ENCODE data around the gene UCKL1.
"Not testable (repeated sequence)": the region's sequence is repeated elsewhere in the genome, so short reads cannot be mapped to it uniquely, and the experiment has no call there.

UCKL1 gene

GRCh38 chr20:63955827-63956663, at the start of gene UCKL1:
Gene UCKL1 (minus strand): TSS chr20:63956416. CDS start chr20:63956372, 44 bp downstream.
- DNase-seq = peak; percentile 91

- DNase-seq = no peak
These were observed 49.2 kb upstream of the UCKL1 start for GRCh38 chr20:64005394-64005793.

- no peak for DNase-seq
These were observed 47.9 kb upstream of the UCKL1 start for GRCh38 chr20:64003960-64004725.

GRCh38 chr20:64001607-64002011, 45.4 kb upstream of the UCKL1 start:
- no peak for DNase-seq

- no peak for DNase-seq
These were observed 44.7 kb upstream of the UCKL1 start for GRCh38 chr20:64000906-64001305.

GRCh38 chr20:63982937-63983336, 26.7 kb upstream of the UCKL1 start:
- DNase-seq = no peak

- DNase-seq = peak; percentile 96
These were observed 24.9 kb upstream of the UCKL1 start, which contains the start of gene PRPF6 for GRCh38 chr20:63980806-63981728. Gene PRPF6 (plus strand): TSS chr20:63981132. CDS start chr20:63981246, 114 bp downstream.

- peak; percentile 45 for DNase-seq
These were observed 24.1 kb upstream of the UCKL1 start for GRCh38 chr20:63980317-63980805.

GRCh38 chr20:63979557-63980316, 23.5 kb upstream of the UCKL1 start, which contains the start of gene SAMD10:
Gene SAMD10 (minus strand): TSS chr20:63979642. CDS start chr20:63979467, 175 bp downstream.
- peak; percentile 94 for DNase-seq

GRCh38 chr20:63979229-63979556, 23.0 kb upstream of the UCKL1 start:
- DNase-seq = no peak

- DNase-seq = peak; percentile 81
These were observed 22.4 kb upstream of the UCKL1 start for GRCh38 chr20:63978319-63979228.

- peak; percentile 78 for DNase-seq
These were observed 21.6 kb upstream of the UCKL1 start for GRCh38 chr20:63977739-63978276.

GRCh38 chr20:63976980-63977738, 20.9 kb upstream of the UCKL1 start:
- no peak for DNase-seq

GRCh38 chr20:63976511-63976910, 20.3 kb upstream of the UCKL1 start:
- not testable (repeated sequence) for DNase-seq

GRCh38 chr20:63974402-63975200, 18.4 kb upstream of the UCKL1 start:
- DNase-seq = no peak

- DNase-seq = peak; percentile 89
These were observed 17.6 kb upstream of the UCKL1 start for GRCh38 chr20:63973636-63974401.

- no peak for DNase-seq
These were observed 16.9 kb upstream of the UCKL1 start for GRCh38 chr20:63973160-63973479.
